B cell (primary cell): Measurements from ENCODE around the gene SLC15A5. TPM values are rescaled to one million over a fixed set of nuclear protein-coding genes. Genes with fewer than 3 reads are reported as not detected.

ENCODE experiments used
- ATAC-seq: fragments of 200-7000 bp; cut with Tn5 transposase; one replicate; pipeline ENCODE4 v1.10.0; 2021; ENCODE audit warnings: low read depth, mild to moderate bottlenecking, moderate number of reproducible peaks, moderate library complexity
- CTCF ChIA-PET: fragments of 350-600 bp; sonication (Branson Sonifier 250); formaldehyde crosslinking; loops from one replicate; lab custom pipeline; 2021; ENCODE audit warnings: antibody characterized with exemption, inconsistent platforms; lab: Charles Lee
- POLR2A ChIA-PET: fragments of 350-600 bp; sonication (Branson Sonifier 250); formaldehyde crosslinking; loops from one replicate; lab custom pipeline; 2021; ENCODE audit warnings: antibody characterized with exemption; lab: Charles Lee
- DNase-seq: peaks from one replicate; pipeline ENCODE4 v3.0.0; 2013
- H2AFZ ChIP-seq: 2 replicates; pipeline ENCODE4 v1.6.1; 2012; ENCODE audit warnings: mild to moderate bottlenecking, low read depth, low read length; ENCODE audit not compliant: insufficient read depth, poor library complexity, severe bottlenecking
- H3K27ac ChIP-seq, 2 donors: 1 replicate in 1 of 2; 2 replicates in 1 of 2; pipeline ENCODE4 v1.5.1; 2012 to 2013; ENCODE audit warnings: low read length in 2 of 2, mild to moderate bottlenecking in 2 of 2, moderate library complexity in 1 of 2
- H3K27me3 ChIP-seq, 4 experiments: fragments of 200-600 bp in 1 of 4; sonication (generic) in 1 of 4; replicated peaks in 1 of 4; 1 replicate in 2 of 4; 2 replicates in 2 of 4; pipeline versions ENCODE4 v1.6.1 to v1.7.0; 2013 to 2016; ENCODE audit warnings: low read length in 3 of 4, mild to moderate bottlenecking in 2 of 4, mixed read lengths in 1 of 4, moderate library complexity in 1 of 4; ENCODE audit not compliant: insufficient read depth in 4 of 4, control insufficient read depth in 3 of 4; ENCODE audit errors: control extremely low read depth in 1 of 4
- H3K36me3 ChIP-seq, 2 experiments: replicated peaks in 1 of 2; 1 replicate in 1 of 2; 2 replicates in 1 of 2; pipeline versions ENCODE4 v1.6.1 to v1.7.1; 2013; ENCODE audit warnings: low read length in 1 of 2; ENCODE audit not compliant: insufficient read depth in 2 of 2, control insufficient read depth in 1 of 2; ENCODE audit errors: control extremely low read depth in 1 of 2, extremely low read depth in 1 of 2
- H3K4me1 ChIP-seq, 2 donors: fragments of 200-600 bp in 1 of 2; sonication (generic) in 1 of 2; 1 replicate in 1 of 2; 2 replicates in 1 of 2; pipeline versions ENCODE4 v1.5.1 to v1.6.1; 2013 to 2017; ENCODE audit warnings: low read length in 2 of 2; ENCODE audit not compliant: control insufficient read depth in 2 of 2, insufficient read depth in 2 of 2
- H3K4me2 ChIP-seq: replicated peaks from 2 replicates; pipeline ENCODE3; 2012; ENCODE audit warnings: mild to moderate bottlenecking, low read depth, low read length; ENCODE audit not compliant: poor library complexity, severe bottlenecking
- H3K4me3 ChIP-seq, 5 experiments: fragments of 200-600 bp in 1 of 5; sonication (generic) in 1 of 5; 1 replicate in 3 of 5; 2 replicates in 2 of 5; pipeline versions ENCODE4 v1.5.1 to v1.7.0; 2011 to 2016; ENCODE audit warnings: low read length in 4 of 5, mild to moderate bottlenecking in 4 of 5, low read depth in 2 of 5, control low read depth in 1 of 5, moderate library complexity in 1 of 5; ENCODE audit not compliant: insufficient read depth in 1 of 5; ENCODE audit errors: control extremely low read depth in 1 of 5, extremely low read depth in 1 of 5
- H3K79me2 ChIP-seq: fragments of 200-600 bp; sonication (generic); one replicate; pipeline ENCODE4 v1.6.0; 2016; ENCODE audit warnings: low read length; ENCODE audit not compliant: control insufficient read depth, insufficient read depth
- H3K9ac ChIP-seq: fragments of 200-600 bp; sonication (generic); 2 replicates; pipeline ENCODE4 v1.6.1; 2017; ENCODE audit warnings: mild to moderate bottlenecking, low read length, moderate library complexity
- H3K9me3 ChIP-seq, 3 donors: one replicate each; pipeline versions ENCODE4 v1.6.1 to v1.7.1; 2013; ENCODE audit warnings: low read length in 2 of 3; ENCODE audit not compliant: control insufficient read depth in 2 of 3, insufficient read depth in 1 of 3; ENCODE audit errors: control extremely low read depth in 1 of 3
- H4K20me1 ChIP-seq: 2 replicates; pipeline ENCODE4 v1.6.0; 2012; ENCODE audit warnings: mild to moderate bottlenecking, low read length; ENCODE audit not compliant: insufficient read depth, control insufficient read depth, poor library complexity, severe bottlenecking
- H3K27ac Mint-ChIP-seq: one replicate; pipeline ENCODE4 v1.8.0; 2021; ENCODE audit warnings: mixed read lengths
- H3K27me3 Mint-ChIP-seq: one replicate; pipeline ENCODE4 v1.8.0; 2021; ENCODE audit warnings: mixed read lengths
- H3K4me1 Mint-ChIP-seq: one replicate; pipeline ENCODE4 v1.8.0; 2021; ENCODE audit warnings: mixed read lengths
- H3K4me3 Mint-ChIP-seq: one replicate; pipeline ENCODE4 v1.8.0; 2021; ENCODE audit warnings: mixed read lengths
- H3K9me3 Mint-ChIP-seq: one replicate; pipeline ENCODE4 v1.8.0; 2022; ENCODE audit warnings: mixed read lengths; ENCODE audit not compliant: insufficient read depth
- CTCF ChIP-seq: fragments of 200-600 bp; IDR thresholded peaks from one replicate; pipeline ENCODE4 v1.8.0; 2022; ENCODE audit warnings: antibody characterized with exemption, mild to moderate bottlenecking
- EZH2 ChIP-seq: IDR thresholded peaks from 2 replicates; pipeline ENCODE4 v1.6.1; 2012; ENCODE audit warnings: borderline replicate concordance, low read depth, mild to moderate bottlenecking, moderate library complexity, low read length; ENCODE audit not compliant: insufficient read depth, poor library complexity, severe bottlenecking
- WGBS: methylation state at CpG from one replicate; pipeline ENCODE4 v1.1.5; 2013; ENCODE audit warnings: missing lambda C conversion rate; ENCODE audit not compliant: insufficient coverage; 5-methylcytosine and 5-hydroxymethylcytosine counted together
- intact Hi-C: fragments of 100-400 bp; cut with micrococcal nuclease; formaldehyde crosslinking; loops from one replicate; pipeline ENCODE4 v1.10.0; 2022
- polyA plus RNA-seq: library from polyadenylated mRNA; depleted of rRNA; stranded (reverse); fragments of >200 nt; gene quantifications from 2 replicates; pipeline ENCODE4 v1.2.3, GENCODE V29; 2012
- total RNA-seq, 2 donors: library from RNA; stranded (reverse); fragments of 120-200 nt in 1 of 2; gene quantifications; 1 replicate in 1 of 2; 2 replicates in 1 of 2; pipeline versions ENCODE4 v1.2.3 to v1.2.4, GENCODE V29; 2013 to 2022

Gene SLC15A5
- total and polyA plus RNA-seq, 2 donors (not counting 1 experiment from before 2014, with no cell fraction given): not detected

DNA sequence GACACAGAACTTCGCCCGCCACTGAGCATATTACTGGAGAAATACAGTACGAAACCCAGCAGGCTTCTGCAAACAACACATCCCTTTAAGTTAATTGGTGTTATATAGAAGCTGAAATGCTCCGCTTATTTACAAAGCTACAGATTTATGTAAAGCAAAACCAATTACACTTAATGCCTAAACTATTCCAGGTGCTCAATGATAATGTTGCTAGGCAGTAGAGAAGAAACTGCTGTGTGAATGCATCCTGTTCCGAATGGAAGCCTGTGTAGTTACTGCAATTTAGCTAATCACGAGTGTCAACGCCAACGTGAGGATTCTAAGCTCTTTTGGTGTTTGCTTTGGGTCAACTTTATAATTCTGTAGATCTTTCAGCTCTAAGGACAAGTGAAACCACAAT, 89.8 kb downstream of the SLC15A5 start:
- Histone ChIP-seq H3K9me3 (no peaks in the 10 kb centered on the region), H3K79me2 (no peaks in the 10 kb centered on the region), H3K4me1 (no peaks in the 10 kb centered on the region), H3K27me3 (no peaks in the 10 kb centered on the region), H2AFZ (no peak overlapping the region), H3K4me2 (no peak overlapping the region), H3K4me3 (no peak overlapping the region), H3K27ac (no peak overlapping the region), H3K9ac (no peak overlapping the region), H4K20me1 (no peaks in the 10 kb centered on the region), H3K36me3 (no peaks in the 10 kb centered on the region)
- no peaks in the 10 kb centered on the region for H3K27me3 Mint-ChIP-seq
- no peaks in the 10 kb centered on the region for H3K4me1 Mint-ChIP-seq
- CTCF ChIA-PET: no interaction called here
- no peaks in the 10 kb centered on the region for H3K9me3 Mint-ChIP-seq
- H3K27ac Mint-ChIP-seq: no peak overlapping the region
- TF ChIP-seq CTCF (no peak), EZH2 (no peak)
- POLR2A ChIA-PET: no interaction called here
- 74% methylated on average over 5 of the region's 8 CpGs for WGBS
- intact Hi-C loops: no loop called here
- DNase-seq: no peak
- no peak overlapping the region for H3K4me3 Mint-ChIP-seq
- ATAC-seq: no peak

GRCh38 chr12:16184681-16185080, 92.8 kb downstream of the SLC15A5 start:
- no peak for DNase-seq
- Histone ChIP-seq H2AFZ (no peak overlapping the region), H3K36me3 (no peaks in the 10 kb centered on the region), H4K20me1 (no peaks in the 10 kb centered on the region), H3K27ac (no peak overlapping the region), H3K9ac (no peak overlapping the region), H3K4me3 (no peak overlapping the region), H3K79me2 (no peaks in the 10 kb centered on the region), H3K4me1 (no peaks in the 10 kb centered on the region), H3K4me2 (no peak overlapping the region), H3K9me3 (no peaks in the 10 kb centered on the region), H3K27me3 (no peaks in the 10 kb centered on the region)
- Mint-ChIP-seq H3K27me3 (no peaks in the 10 kb centered on the region), H3K4me3 (no peak overlapping the region), H3K4me1 (no peaks in the 10 kb centered on the region), H3K9me3 (peaks cover 2% of the 10 kb centered on the region), H3K27ac (no peak overlapping the region)
- no peak for ATAC-seq
- WGBS: 100% methylated on average over 1 of the region's 2 CpGs
- POLR2A ChIA-PET: no interaction called here
- CTCF ChIA-PET: no interaction called here
- intact Hi-C loops: no loop called here
- TF ChIP-seq EZH2 (no peak), CTCF (no peak)
